GM19023 (cell line): Measurements from ENCODE around the gene WNT3.
"Not testable (repeated sequence)": the region's sequence is repeated elsewhere in the genome, so short reads cannot be mapped to it uniquely, and the experiment has no call there.

Experiments
- ATAC-seq: cut with Tn5 transposase; IDR thresholded peaks from one replicate; pipeline ENCODE4 v1.9.1; 2021; ENCODE audit warnings: mild to moderate bottlenecking, moderate library complexity; ENCODE audit not compliant: unreplicated experiment

Gene WNT3

DNA sequence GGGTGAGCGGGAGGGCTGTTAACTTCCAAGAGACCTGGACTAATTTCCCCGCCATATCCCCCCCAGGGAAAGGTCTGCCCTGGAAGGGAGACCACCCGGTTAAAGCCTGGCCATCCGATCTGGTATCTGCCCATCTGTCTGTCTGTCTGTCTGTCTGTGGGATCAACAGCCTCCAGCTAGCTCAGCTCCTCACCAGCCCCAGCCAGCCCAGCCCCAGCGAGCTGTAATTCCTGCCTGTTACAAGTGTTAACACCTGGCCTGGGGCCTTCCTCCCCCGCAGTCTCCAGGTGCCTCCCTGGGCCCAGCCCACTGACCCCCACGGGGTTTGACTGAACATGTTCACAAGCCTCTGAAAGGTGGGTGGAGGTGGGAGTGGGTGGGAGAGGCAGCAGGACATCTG lies 4.0 kb downstream of the WNT3 start:
- no peak for ATAC-seq

DNA sequence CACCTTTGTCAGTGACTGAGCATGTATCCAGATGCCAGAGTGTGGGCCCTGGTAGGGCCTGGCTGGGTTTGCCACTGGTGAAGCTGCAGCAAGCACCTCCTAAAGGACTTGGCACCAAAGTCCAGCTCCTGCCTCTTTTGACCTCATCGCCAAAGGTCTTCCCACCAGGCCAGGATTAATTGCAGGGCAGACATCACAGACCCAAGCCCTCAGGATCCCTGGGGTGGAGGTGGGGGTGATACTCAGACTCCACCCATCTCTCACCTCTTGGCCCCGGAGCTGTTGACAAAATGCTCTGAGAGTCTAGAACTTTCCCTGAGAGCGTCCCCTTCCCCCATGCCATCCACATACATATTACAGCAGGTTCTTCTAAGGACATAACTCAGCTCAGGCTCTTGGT lies 4.6 kb downstream of the WNT3 start:
- ATAC-seq = no peak

DNA sequence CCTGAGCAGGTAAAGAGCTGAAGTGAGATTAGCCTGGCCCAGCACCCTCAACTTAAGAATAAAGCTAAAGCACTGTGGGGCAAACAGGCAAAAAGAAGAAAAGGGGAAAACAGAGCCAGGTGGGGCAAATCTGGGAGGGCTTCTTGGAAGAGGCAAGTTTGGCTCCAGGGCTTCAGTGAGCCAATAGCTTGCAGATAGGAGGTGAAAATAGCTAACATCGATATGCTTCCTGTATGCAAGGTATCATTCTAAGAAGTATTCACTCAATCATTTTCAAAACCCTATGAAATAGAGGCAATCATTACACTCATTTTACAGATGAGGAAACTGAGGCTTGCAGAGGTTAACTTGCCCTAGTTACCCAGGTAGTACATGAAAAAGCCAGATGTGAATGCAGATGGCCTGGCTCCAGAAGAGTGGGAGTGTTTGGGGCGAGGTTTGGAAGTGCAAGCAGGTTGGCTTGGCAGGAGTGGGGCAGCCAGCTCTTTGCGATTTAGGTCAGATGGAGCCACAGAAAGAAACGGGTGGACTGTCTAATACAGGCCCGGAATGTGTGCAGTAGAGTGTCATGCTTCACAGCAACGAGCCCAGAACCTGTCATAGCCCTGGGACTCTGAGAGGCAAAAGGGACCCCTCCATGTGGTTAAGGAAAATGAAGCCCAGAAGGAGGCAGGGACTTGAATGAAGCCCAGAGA lies 5.7 kb downstream of the WNT3 start:
- ATAC-seq = no peak

- ATAC-seq = no peak
Observed at GRCh38 chr17:46811978-46812583, 6.4 kb downstream of the WNT3 start.

GRCh38 chr17:46810837-46811236 lies 7.7 kb downstream of the WNT3 start:
- ATAC-seq = no peak

GRCh38 chr17:46809110-46809571 lies 9.4 kb downstream of the WNT3 start:
- no peak for ATAC-seq

DNA sequence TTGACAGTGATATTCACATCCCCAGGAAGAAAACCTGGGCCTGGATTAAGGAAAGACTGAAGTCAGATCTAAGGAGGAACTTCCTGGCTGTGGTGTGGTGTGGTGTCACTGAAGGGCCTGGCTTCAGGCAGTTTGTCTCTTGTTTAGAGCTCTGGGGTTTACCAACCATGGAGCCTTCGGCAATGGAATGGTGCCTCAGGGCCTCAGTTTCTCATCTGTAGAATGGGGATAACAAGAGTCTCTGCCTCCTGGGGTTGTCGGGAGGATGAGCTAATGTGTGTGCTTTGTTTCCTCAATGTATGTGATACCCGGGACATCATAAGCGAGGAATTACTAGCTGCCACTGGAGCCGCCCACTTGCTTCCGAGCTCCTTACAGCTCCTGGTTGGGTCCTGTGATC lies 12.7 kb downstream of the WNT3 start:
- no peak for ATAC-seq

DNA sequence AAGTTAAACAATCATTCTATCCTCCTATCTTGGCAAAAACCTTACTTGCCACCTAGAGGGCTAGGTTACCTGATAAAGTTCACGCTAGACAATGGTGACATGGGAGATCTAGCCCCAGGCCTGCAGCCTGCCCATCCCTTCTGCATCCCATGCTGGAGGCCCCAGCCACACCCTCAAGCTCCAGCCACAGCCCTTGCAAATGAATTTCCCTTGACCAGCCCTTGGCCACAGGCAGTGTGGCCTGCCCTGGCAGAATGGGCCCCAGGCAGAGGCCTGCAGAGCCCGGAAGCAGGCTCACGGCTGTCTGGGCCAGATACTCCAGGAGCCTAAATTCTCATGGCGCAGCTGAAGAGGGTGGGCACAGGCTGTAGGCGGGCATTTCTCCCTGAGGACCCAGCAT lies 14.9 kb downstream of the WNT3 start:
- no peak for ATAC-seq

- no peak for ATAC-seq
Observed at GRCh38 chr17:46802800-46803199, 15.7 kb downstream of the WNT3 start.

DNA sequence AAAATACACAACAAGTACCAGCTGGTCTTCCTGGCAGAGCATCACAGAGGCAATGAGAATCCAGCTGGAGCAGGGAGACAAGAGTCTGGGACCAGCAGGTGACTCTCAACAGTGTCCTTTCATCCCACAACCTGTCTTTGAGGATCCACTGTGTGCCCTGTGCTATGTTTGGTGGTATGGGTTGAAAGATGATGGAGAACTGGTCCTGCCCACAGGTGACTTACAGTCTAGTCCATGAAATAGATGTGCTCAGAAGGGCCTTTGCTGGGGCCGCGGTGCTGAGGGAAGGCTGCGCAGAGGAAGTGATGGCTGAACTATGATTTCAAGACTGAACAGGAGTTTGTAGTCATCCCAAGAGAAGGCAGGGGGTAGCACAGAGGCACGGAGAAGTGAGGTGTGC lies 17.9 kb downstream of the WNT3 start:
- ATAC-seq = no peak

- no peak for ATAC-seq
Observed at GRCh38 chr17:46796956-46797530, 21.4 kb downstream of the WNT3 start.

GRCh38 chr17:46796524-46796923 lies 22.0 kb downstream of the WNT3 start:
- ATAC-seq = no peak

- no peak for ATAC-seq
Observed at GRCh38 chr17:46796084-46796483, 22.4 kb downstream of the WNT3 start.

DNA sequence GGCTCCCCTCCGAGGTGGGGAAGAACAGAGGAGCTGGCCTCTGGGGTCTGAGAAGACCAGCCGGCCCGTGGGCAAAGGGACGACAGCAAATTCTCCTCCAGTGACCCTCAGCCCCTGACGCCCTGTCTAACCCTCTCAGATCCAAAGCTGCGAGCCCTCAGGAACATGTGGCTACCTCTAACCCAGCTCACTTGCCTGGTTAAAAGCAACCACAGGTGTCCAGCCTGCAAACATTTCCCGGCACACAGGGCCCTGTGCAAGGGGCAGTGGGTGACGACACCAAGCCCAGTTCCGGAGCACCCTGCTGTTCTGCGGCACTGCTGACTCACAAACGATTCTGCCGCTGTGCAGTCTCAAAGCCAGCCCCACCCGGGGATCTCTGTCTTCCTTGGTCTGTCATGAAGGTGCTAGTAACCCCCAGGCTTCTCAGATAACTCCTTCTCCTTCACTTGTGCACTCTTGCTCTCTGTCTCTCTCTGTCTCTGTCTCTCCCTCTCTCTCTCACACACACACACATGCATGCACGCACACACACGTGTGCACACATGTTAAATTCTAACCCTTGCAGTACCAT lies 23.0 kb downstream of the WNT3 start:
- ATAC-seq = no peak

DNA sequence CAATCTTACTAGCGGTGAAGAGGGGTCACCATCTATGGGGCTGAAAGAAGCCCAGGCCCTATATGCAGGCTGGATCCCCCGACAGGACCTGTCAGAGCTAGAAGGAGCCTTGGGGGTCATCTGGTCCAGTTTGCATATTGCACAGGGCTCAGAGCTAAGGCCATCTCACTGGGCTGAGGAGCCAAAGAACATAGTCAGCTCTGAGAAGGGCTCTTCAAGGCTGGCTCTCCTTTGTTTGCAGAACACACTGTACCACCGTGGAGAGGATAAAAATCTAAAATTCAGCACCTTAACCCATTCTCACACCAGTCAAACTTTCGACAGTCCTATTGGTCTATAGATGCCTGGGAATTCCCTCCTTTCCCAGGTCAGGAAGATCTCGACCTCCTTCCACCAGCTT lies 24.2 kb downstream of the WNT3 start:
- ATAC-seq = no peak

GRCh38 chr17:46793541-46793940 lies 25.0 kb downstream of the WNT3 start:
- no peak for ATAC-seq

- ATAC-seq = not testable (repeated sequence)
Observed at GRCh38 chr17:46793023-46793422, 25.5 kb downstream of the WNT3 start.

DNA sequence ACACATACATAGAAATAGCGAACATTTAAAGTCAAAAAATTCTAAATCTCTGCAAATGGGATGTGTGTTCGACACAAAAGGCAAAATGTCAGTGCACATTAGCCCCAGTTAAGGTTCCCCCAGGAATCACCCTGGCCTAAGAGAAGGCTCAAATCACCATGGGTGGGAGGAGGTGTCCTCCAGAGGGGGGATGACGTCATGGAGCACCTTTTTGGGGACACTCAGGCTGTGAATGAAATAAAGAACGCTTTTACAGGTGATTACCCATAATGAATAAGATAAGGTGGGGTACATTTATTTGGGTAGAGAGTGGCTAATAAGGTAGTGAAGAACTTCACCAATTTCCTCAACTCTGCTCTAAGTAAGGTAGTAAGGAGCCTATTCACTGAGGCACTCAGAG lies 26.4 kb downstream of the WNT3 start:
- ATAC-seq = no peak

DNA sequence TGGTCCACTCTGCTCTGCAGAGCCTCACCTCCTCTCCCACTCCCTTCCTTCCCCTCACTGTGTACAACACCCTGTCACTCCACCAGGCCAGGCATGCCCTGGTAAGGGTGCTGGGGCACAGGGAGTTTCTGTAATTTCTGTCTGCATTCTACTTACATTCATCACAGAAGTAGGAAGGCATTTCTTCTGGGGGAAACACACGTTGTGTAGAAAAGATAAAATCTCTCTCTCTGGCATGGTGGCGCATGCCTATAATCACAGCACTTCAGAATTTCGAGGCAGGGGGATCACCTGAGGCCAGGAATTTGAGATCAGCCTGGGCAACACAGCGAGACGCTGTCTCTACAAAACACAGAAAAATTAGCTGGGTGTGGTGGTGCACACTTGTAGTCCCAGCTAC lies 27.0 kb downstream of the WNT3 start:
- ATAC-seq = no peak

DNA sequence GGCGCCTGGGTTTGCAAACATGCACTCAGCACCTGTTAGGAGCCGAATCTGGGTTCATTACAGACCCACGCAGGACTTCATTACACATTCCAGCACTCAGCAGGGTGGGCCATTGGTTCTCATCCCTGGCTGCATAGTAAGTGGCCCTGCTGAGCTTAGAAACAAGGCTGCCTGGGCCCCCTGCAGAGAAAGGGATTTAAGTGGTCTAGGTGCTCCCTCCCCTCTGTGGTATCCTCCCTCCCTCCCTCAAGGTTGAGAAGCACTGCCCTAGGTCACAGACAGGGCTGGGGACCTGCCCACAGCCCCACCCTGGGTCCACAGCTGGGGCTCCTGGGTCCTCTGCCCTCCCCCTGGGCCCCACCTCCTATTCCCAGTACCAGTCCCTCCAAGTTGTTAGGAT lies 28.3 kb downstream of the WNT3 start:
- no peak for ATAC-seq

GRCh38 chr17:46789610-46790009 lies 28.9 kb downstream of the WNT3 start:
- no peak for ATAC-seq

DNA sequence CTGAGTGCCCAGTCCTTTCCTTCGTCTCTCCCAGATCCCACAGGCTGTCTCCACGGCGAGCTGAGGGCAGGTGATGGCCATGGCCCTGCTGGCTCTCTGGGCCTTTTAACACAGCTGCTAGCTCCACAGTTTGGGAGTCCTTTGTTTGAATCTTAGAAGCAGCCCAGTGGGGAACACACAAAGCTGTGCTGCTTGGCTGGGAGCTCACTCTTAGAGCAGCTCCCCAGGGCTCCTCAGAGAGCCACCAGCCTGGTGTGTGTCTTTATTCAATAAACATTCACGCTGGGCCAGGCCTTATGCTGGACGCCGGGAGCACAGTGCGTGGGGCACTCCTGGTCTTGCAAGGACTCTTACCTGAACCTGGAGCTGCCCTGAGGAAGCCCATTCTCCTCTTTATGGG lies 29.7 kb downstream of the WNT3 start:
- no peak for ATAC-seq
